DMS153 (cell line): ENCODE measurements around the gene HS3ST3A1.
"Not testable (repeated sequence)": the region's sequence is repeated elsewhere in the genome, so short reads cannot be mapped to it uniquely, and the experiment has no call there.

ENCODE experiments used
- DNase-seq: peaks from one replicate; lab custom pipeline; 2025; lab: John Stamatoyannopoulos, UW

HS3ST3A1 gene

DNA sequence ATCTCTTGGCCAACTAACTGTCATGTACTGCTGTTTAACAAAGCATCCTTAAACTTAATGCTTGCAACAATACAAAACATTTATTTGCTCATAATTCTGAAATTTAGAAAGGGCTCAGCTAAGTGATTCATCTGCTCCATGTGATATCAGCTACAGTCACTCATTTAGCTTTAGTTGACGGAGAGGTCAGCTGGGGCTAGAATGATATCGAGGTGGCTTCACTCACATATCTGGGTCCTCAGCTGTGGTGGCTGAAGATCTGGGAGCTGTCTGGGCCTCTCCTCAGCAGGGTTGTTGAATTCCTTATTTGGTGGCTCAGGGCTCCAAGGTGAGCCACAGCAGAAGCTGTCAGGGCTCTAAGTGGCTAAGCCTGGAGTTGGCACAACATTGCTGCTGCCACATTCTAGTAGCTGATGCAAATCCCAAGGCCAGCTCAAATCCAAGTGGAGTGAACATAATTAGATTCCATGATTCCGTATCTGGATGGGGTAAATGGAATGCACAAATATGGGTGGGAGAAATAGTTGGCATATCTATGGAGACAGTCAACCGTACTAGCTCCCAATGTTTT is 62.8 kb downstream of the HS3ST3A1 start:
- DNase-seq, result no peak

DNA sequence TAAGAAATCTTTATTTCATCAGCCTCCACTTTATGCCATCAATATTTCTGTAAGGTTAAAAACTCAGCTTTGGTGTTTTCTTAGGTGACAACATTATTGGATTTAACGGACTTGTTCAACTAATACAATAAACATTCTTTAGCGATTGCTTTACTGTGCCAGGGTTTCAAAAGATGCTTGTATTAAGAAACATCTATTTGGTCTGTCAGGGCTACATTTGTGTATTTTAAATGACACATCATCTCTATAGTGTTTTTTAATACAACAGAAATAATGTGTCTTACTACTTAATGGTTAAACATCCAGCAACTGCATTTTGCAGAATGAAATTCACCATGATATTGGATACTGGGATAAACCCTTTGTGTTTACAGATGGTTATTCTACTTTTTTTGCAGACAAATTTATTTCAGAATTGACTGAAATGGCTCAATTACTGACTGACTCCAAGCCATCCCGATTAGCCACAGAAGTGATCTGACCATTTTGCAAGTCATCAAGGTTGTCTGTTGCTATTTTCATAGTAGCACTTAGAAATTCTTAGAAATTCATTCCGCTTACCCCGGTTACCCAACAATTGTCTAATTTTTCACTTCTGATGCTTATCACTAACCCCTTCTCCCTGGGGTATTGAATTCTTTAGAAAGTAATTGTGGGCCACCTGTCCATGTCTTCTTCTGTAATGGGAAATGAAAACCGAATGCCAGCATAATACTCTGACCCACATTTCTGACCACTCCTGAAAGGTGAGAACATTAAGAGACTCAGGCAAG is 63.7 kb downstream of the HS3ST3A1 start:
- DNase-seq, result no peak

- DNase-seq, result no peak
Measured at GRCh38 chr17:13537167-13537731, 64.5 kb downstream of the HS3ST3A1 start.

GRCh38 chr17:13534946-13535345 is 66.8 kb downstream of the HS3ST3A1 start:
- DNase-seq, result no peak

DNA sequence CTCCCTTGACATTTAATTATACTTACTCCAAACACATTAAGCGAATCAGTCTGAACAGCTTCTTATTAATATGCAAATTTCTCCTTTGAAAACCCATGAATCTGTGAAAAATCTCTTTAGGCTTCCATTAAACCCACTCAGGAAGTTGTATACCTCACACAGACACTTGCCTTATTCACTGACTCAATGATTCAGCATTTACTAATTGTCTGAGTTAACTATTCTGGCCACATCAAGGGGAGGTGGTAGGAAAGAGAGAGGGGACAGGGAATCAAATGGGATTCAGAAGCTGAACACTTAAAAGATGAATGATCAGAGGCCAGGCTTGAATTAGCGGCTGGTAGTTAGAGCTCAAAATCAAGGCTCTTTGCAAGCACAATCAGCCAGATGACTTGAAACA is 70.0 kb downstream of the HS3ST3A1 start:
- no peak for DNase-seq

DNA sequence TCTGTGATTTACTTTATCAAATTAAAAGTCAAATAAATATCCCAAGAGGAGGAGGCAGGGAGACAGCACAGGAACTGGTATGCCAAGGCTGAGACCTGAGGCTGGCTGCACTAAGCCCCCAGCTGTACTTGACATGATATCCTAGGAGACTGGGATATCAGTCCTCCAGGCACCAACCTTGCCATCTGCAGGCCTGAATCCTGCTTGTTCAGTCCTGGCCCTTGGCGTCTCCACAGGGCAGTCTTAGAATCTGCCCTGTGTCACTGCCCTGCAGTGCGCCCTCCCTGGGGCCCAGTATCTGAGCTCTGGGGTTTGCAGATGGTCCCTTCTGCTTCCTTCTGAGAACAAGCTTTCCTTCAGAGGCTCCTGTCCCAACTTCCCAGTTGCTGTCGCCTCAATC is 75.9 kb downstream of the HS3ST3A1 start:
- DNase-seq, result no peak

- DNase-seq, result no peak
Measured at GRCh38 chr17:13523164-13523563, 78.6 kb downstream of the HS3ST3A1 start.

GRCh38 chr17:13522749-13523148 is 79.0 kb downstream of the HS3ST3A1 start:
- no peak for DNase-seq

DNA sequence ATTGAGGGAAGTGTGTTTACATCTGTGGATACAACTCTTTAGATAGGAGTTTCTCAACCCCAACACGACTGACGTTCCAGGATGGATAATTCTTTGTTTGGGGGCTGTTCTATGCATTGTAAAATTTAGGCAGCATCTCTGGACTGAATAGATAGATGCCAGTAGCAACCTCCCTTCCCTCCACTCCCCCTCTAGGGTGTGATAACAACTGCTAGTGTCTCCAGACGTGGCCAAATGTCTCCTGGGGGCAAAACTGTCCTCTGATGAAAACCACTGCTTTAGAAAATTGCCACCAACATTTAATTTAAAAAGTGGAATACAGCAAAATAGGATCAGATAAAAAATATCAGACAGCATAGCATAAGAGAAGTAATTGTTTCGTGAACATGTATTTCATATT is 79.9 kb downstream of the HS3ST3A1 start:
- DNase-seq, result no peak

- no peak for DNase-seq
Measured at GRCh38 chr17:13520899-13521572, 80.7 kb downstream of the HS3ST3A1 start.

DNA sequence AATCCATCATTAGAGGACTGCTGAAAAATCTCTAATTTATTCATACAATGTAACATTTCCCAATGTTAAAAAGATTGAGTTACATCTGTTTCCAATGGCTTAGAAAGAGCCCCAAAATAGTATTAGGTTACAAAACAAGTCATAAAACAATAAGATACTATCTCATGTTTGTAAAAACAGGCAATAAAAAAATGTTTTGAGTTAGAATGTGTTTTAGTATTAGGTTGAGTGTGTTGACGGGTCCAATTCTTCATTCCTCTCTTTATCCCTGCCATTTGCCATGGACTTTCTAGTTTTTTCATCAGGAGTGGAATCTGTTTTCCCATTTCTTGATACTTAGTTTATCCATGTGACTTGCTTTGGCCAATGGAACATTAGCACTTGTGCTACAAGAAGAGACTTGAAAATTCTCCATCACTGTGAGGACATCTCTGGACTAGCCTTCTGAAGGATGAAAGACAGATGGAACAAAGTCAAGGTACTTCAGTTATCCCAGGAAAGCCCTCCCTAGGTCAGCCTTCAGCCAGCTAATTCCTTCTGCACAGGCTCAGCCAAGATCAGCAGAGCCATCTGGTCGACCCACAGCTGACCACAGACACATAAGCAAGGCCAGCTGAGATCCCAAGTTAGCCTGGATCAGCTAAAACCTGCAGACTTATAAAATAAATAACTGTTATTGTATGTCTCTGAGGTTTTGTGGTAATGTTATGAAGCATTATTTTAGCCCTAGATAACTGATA is 83.3 kb downstream of the HS3ST3A1 start:
- no peak for DNase-seq

- no peak for DNase-seq
Measured at GRCh38 chr17:13513039-13513405, 88.7 kb downstream of the HS3ST3A1 start.

- no peak for DNase-seq
Measured at GRCh38 chr17:13510062-13510461, 91.7 kb downstream of the HS3ST3A1 start.

DNA sequence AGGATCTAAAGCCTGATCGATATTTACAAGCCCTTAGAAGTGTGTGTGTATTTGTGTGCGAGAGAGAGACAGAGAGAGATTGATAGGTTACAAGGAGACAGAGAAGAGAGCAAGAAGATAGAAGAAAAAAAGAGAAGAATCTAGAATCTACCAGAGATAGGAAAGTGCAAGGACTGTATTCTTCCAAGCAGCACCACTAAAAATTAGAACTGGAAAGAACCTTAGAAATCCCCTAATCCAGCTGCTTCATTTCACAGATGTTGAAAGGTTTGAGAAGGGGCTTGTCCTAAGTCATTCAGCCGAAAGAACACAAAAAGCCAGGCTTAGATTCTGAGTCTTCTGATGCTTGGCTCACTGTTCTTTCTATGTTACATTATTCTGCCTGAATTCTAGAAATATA is 92.2 kb downstream of the HS3ST3A1 start:
- no peak for DNase-seq

DNA sequence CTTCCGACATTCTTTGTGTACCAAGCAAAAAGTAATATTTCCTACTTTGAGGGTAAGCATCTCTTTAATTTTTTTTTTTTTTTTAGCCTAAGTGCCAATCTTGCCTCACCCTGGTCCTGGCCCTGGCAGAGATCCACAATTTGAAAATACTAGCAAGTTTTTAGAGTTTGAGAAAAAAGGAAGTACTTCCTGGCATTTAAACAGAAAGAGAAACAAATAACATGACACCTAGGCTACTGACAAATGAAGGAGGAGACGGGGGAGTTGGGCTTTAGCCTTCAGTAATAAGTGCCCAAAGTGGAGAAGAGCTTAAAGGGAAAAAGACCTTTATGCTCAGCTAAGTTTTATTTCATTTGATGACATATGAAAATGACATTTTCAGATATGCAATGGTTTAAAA is 92.8 kb downstream of the HS3ST3A1 start:
- no peak for DNase-seq

DNA sequence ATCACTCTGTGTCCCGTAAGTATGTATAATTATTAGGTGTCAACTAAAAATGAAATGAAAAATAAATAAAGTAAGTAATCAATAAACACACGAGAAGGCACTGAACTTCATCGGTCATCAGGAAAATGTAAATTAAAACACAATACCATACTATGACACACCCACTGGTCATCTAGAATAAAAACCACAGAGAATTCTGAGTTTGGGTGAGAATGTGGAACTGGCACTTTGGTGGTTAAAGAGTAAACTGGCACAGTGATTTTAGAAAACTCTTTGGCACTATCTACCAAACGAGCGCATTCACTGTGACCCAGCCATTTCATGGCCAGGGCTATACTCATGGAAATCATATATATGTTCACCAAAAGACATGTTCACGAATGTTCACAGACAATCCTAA is 98.2 kb downstream of the HS3ST3A1 start:
- no peak for DNase-seq

DNA sequence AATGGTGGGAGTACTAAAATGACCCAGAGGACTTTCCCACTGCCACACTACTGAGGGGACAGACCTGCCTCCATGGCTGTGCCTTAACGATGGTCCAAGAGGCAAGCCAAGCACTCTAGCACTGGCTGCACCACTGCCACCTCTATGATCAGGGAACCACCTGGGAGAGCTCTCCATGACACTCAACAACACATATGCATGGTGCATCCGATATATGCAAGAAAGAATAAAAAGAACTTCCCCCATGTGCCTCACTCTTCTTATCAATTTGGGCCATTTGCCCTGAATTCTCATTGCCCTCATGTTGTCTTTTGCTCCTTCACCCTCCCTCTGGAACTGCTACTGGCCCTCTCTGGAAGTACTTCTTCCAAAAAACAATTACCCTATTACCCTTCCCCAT is 99.5 kb downstream of the HS3ST3A1 start:
- DNase-seq, result no peak

GRCh38 chr17:13500947-13501346 is 100.8 kb downstream of the HS3ST3A1 start:
- DNase-seq, result no peak

- no peak for DNase-seq
Measured at GRCh38 chr17:13498184-13498583, 103.5 kb downstream of the HS3ST3A1 start.

GRCh38 chr17:13496553-13497056 is 105.1 kb downstream of the HS3ST3A1 start:
- DNase-seq, result not testable (repeated sequence)

GRCh38 chr17:13495423-13495822 is 106.3 kb downstream of the HS3ST3A1 start:
- no peak for DNase-seq

DNA sequence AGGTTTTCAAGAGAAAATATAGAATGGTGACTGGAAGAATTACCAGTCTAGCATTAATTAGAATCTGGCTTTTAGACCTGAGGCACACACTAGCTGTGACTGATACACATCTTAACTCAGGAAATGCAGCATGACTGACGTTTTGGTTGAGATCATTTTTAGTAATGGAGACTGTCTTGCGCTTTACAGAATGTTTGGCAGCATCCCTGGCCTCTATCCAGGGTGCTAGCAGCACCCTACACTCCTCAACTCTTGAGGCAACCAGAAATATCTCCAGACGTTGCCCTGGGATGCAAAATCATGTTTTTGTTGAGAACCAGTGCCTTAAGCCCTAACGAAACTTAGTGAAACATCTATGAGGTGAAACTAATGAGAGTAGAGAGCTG is 109.0 kb downstream of the HS3ST3A1 start:
- no peak for DNase-seq
